ENCODE results near the gene LDLRAP1.

Gene LDLRAP1

GRCh38 chr1:25513666-25514065 is 29.7 kb upstream of the LDLRAP1 start:
- no peaks in the 10 kb centered on the region for H3K4me1 ChIP-seq (ENCODE audit: insufficient read depth, low read length)

DNA sequence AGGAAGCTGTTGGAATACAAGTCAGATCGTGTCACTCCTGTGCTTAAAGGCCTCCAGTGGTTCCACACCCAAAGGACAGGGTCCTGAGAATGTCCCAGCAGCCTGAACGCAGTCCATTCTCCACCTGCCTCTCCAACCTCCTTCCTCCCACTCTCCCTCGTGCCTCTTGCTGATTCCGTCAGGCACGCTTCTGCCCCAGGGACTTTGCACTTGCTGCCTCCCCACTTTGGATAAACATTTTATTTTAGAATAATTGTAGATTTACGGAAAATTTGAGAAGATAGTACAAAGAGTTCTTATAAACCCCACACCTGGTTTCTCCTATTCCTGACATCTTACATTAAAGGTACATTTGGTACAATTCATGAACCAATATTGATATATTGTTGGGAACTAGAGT is 28.4 kb upstream of the LDLRAP1 start:
- Histone ChIP-seq H3K9ac (ENCODE audit: low read length) (no peak overlapping the region), H3K4me3 (ENCODE audit: low read depth in 1 of 2, low read length in 2 of 2) (no peak overlapping the region), H3K27ac (ENCODE audit: low read depth, low read length) (no peak overlapping the region), H3K27me3 (ENCODE audit: control insufficient read depth in 1 of 2, insufficient read depth in 2 of 2, low read length in 2 of 2) (no peaks in the 10 kb centered on the region), H3K4me1 (ENCODE audit: insufficient read depth, low read length) (no peaks in the 10 kb centered on the region), H3K9me3 (ENCODE audit: low read length) (no peaks in the 10 kb centered on the region), H3K36me3 (ENCODE audit: insufficient read depth, low read length) (no peaks in the 10 kb centered on the region)

More at GRCh38 chr1:25513666-25514065, 29.7 kb upstream of the LDLRAP1 start:
- Histone ChIP-seq H3K9ac (ENCODE audit: low read length) (no peak overlapping the region), H3K36me3 (ENCODE audit: insufficient read depth, low read length) (no peaks in the 10 kb centered on the region), H3K4me3 (ENCODE audit: low read depth in 1 of 2, low read length in 2 of 2) (no peak overlapping the region), H3K9me3 (ENCODE audit: low read length) (no peaks in the 10 kb centered on the region), H3K27ac (ENCODE audit: low read depth, low read length) (no peak overlapping the region), H3K27me3 (ENCODE audit: control insufficient read depth in 1 of 2, insufficient read depth in 2 of 2, low read length in 2 of 2) (no peaks in the 10 kb centered on the region)

GRCh38 chr1:25516686-25517085 is 26.7 kb upstream of the LDLRAP1 start:
- Histone ChIP-seq H3K27ac (ENCODE audit: low read depth, low read length) (no peak overlapping the region), H3K4me3 (ENCODE audit: low read depth in 1 of 2, low read length in 2 of 2) (no peak overlapping the region), H3K9ac (ENCODE audit: low read length) (no peak overlapping the region), H3K4me1 (ENCODE audit: insufficient read depth, low read length) (no peaks in the 10 kb centered on the region), H3K9me3 (ENCODE audit: low read length) (no peaks in the 10 kb centered on the region), H3K27me3 (ENCODE audit: control insufficient read depth in 1 of 2, insufficient read depth in 2 of 2, low read length in 2 of 2) (no peaks in the 10 kb centered on the region), H3K36me3 (ENCODE audit: insufficient read depth, low read length) (no peaks in the 10 kb centered on the region)

- H3K27ac ChIP-seq (ENCODE audit: low read depth, low read length) = no peak overlapping the region
- no peaks in the 10 kb centered on the region for H3K36me3 ChIP-seq (ENCODE audit: insufficient read depth, low read length)
- H3K27me3 ChIP-seq (ENCODE audit: control insufficient read depth in 1 of 2, insufficient read depth in 2 of 2, low read length in 2 of 2) = no peaks in the 10 kb centered on the region
- H3K4me1 ChIP-seq (ENCODE audit: insufficient read depth, low read length) = no peaks in the 10 kb centered on the region
- H3K9ac ChIP-seq (ENCODE audit: low read length) = no peak overlapping the region
- H3K9me3 ChIP-seq (ENCODE audit: low read length) = no peaks in the 10 kb centered on the region
- no peak overlapping the region for H3K4me3 ChIP-seq (ENCODE audit: low read depth in 1 of 2, low read length in 2 of 2)
Observed at GRCh38 chr1:25517476-25518394, 25.7 kb upstream of the LDLRAP1 start.

DNA sequence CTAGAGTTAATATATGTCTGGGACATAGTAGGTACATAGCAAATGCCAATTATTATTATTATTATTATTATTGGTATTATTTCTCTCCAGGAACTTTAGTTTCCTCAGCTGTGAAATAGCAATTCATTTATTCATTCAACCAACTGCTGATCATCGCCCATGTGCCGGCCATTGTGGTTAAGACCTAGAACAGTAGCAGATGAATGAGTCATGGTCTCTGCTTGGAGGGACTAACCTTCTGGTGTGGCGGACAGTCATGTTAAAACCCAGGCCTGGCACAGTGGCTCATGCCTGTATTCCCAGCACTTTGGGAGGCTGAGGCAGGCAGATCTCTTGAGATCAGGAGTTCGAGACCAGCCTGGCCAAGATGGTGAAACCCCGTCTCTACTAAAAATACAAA is 23.8 kb upstream of the LDLRAP1 start:
- Histone ChIP-seq H3K27me3 (ENCODE audit: control insufficient read depth in 1 of 2, insufficient read depth in 2 of 2, low read length in 2 of 2) (no peaks in the 10 kb centered on the region), H3K9ac (ENCODE audit: low read length) (no peak overlapping the region), H3K9me3 (ENCODE audit: low read length) (no peaks in the 10 kb centered on the region), H3K27ac (ENCODE audit: low read depth, low read length) (no peak overlapping the region), H3K4me1 (ENCODE audit: insufficient read depth, low read length) (no peaks in the 10 kb centered on the region), H3K36me3 (ENCODE audit: insufficient read depth, low read length) (no peaks in the 10 kb centered on the region), H3K4me3 (ENCODE audit: low read depth in 1 of 2, low read length in 2 of 2) (no peak overlapping the region)

DNA sequence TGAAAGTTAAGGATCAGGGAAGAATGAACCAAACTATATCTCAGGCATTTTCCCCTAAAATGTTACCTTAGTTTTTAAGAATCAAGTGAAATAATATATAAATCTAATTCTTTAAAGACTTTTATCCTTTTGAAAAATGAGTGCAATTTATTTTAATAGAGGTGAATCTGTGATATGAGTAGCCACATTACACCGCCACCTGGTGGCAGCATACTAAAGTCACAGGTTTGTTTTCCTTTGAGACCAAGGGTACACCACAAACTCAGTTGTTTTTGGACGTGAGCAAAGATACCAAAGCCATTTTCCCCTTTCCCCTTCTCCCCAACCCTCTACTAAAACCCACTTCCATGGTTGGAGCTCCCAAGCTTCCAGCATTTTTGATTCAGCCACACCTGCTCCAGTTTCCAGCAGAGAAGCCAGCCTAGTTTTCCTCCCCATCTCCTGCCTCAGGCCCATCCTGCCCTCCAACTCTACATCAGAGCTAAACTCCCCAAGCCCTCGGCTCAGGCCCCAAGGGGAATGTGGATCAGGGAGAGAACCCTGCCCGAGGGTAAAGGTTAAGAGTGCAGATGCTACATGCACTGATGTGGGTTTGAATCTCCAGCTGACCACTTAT is 22.9 kb upstream of the LDLRAP1 start:
- Histone ChIP-seq H3K9ac (ENCODE audit: low read length) (no peak overlapping the region), H3K27ac (ENCODE audit: low read depth, low read length) (no peak overlapping the region)

DNA sequence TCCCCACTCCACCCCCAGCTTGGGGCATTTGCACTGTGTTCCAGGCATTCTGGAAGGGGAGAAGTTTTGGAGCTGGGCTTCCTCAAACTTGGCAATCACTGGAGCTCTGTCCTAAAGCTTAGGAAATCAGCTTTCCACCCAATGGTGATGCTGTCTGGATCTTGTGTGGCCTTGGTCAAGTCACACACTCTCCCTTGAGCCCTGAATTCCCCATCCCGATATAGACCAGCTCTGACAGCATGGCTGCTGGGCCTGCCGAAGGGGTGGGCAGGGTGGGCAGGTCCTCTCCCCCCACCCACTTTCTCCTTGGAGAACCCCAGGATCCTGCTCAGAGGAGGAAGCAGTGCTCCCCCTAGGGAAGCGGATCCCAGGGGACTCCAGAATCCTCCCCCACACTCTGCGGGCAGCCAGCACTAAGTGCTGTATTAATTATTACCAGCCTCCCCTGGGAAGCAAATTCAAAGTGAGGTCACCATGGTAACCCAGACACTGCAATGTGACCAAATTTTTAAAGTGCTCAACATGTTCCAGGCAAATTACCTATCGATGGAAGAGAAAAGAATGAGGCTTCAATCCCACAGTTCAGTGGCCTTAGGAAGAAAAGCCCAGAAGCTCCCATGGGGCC is 21.3 kb upstream of the LDLRAP1 start:
- H3K9me3 ChIP-seq (ENCODE audit: low read length) = no peaks in the 10 kb centered on the region
- no peaks in the 10 kb centered on the region for H3K4me1 ChIP-seq (ENCODE audit: insufficient read depth, low read length)
- no peak overlapping the region for H3K9ac ChIP-seq (ENCODE audit: low read length)
- no peaks in the 10 kb centered on the region for H3K36me3 ChIP-seq (ENCODE audit: insufficient read depth, low read length)
- H3K27me3 ChIP-seq (ENCODE audit: control insufficient read depth in 1 of 2, insufficient read depth in 2 of 2, low read length in 2 of 2) = no peaks in the 10 kb centered on the region
- H3K4me3 ChIP-seq (ENCODE audit: low read depth in 1 of 2, low read length in 2 of 2) = no peak overlapping the region
- no peak overlapping the region for H3K27ac ChIP-seq (ENCODE audit: low read depth, low read length)

More for the DNA sequence above, 22.9 kb upstream of the LDLRAP1 start:
- Histone ChIP-seq H3K36me3 (ENCODE audit: insufficient read depth, low read length) (no peaks in the 10 kb centered on the region), H3K9me3 (ENCODE audit: low read length) (no peaks in the 10 kb centered on the region), H3K4me1 (ENCODE audit: insufficient read depth, low read length) (no peaks in the 10 kb centered on the region), H3K27me3 (ENCODE audit: control insufficient read depth in 1 of 2, insufficient read depth in 2 of 2, low read length in 2 of 2) (no peaks in the 10 kb centered on the region), H3K4me3 (ENCODE audit: low read depth in 1 of 2, low read length in 2 of 2) (no peak overlapping the region)

DNA sequence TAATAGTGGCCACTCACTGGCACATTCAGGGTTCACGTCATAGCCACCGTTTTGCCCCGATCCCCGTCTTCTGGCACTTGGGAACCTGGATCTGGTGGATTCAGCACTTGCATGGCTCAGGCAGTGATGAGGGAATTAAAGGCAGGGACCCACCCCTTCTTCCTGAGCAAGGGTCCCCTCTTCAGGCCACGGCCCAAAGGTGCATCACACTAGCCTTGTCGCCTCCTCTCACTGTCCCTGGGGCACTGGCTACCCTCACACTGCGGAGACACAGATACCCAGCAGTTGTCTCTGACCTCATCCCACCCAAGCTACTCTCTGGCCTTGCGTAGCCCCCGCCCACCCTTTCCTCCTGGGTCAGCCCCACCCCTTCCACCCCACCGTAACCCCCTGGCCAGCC is 19.9 kb upstream of the LDLRAP1 start:
- no peaks in the 10 kb centered on the region for H3K36me3 ChIP-seq (ENCODE audit: insufficient read depth, low read length)
- H3K27me3 ChIP-seq (ENCODE audit: control insufficient read depth in 1 of 2, insufficient read depth in 2 of 2, low read length in 2 of 2) = no peaks in the 10 kb centered on the region
- H3K9me3 ChIP-seq (ENCODE audit: low read length) = no peaks in the 10 kb centered on the region
- no peak overlapping the region for H3K4me3 ChIP-seq (ENCODE audit: low read depth in 1 of 2, low read length in 2 of 2)
- H3K4me1 ChIP-seq (ENCODE audit: insufficient read depth, low read length) = no peaks in the 10 kb centered on the region
- H3K9ac ChIP-seq (ENCODE audit: low read length) = no peak overlapping the region
- H3K27ac ChIP-seq (ENCODE audit: low read depth, low read length) = no peak overlapping the region

DNA sequence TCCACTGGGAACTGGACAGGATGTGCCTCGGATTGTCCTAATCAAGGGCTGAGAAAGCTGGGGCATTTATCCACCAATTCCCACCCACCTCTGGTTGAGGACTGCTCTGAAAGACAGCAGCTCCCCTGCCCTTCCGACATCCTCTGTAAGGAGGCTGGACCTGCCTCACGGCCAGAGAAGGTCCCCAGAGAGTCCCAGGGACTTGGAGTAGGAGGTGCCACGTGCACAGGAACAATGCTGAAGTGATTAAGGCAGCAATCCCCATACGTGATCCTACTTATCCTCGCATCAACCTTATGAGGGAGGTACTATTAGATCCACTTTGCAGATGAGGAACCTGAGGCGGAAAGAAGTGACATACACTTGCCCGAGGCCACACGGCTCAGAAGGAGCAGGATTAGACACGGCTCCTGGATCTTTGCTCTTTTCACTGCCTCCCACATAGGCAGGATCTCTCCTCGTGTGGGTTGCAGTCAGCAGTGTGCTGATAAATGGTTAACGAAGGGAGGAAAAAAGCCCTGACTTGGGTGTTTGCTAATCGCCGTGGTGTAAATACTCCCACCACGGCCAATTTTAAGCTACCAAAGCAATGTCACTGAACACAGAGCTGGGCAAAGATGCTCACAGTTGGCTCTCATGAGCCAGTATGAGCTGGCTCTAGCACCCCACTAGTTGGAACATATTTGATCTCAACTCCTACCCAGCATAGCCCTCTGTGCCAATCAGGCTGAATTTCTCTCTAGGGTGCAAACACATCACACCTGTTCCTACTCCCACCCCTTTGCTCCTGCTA is 18.6 kb upstream of the LDLRAP1 start:
- no peaks in the 10 kb centered on the region for H3K4me1 ChIP-seq (ENCODE audit: insufficient read depth, low read length)

DNA sequence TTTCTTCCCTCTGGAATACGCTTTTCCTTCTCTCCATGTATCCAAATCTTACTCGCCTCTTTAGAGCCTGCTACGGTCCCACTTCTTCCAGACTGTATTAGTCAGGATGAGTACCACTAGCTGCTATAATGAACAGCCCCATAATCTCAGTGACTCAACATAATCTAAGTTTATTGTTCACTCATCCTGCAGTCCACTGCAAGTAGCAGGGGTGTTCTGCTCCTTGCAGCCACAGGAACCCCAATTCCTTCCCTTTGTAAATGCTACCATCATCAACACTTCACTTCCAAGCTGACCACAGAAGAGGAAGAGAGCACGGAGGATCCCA is 18.1 kb upstream of the LDLRAP1 start:
- Histone ChIP-seq H3K27ac (ENCODE audit: low read depth, low read length) (no peak overlapping the region), H3K9me3 (ENCODE audit: low read length) (no peaks in the 10 kb centered on the region), H3K36me3 (ENCODE audit: insufficient read depth, low read length) (no peaks in the 10 kb centered on the region)

More for the DNA sequence above, 18.6 kb upstream of the LDLRAP1 start:
- H3K27ac ChIP-seq (ENCODE audit: low read depth, low read length) = no peak overlapping the region
- no peaks in the 10 kb centered on the region for H3K9me3 ChIP-seq (ENCODE audit: low read length)
- H3K9ac ChIP-seq (ENCODE audit: low read length) = no peak overlapping the region
- no peak overlapping the region for H3K4me3 ChIP-seq (ENCODE audit: low read depth in 1 of 2, low read length in 2 of 2)
- H3K27me3 ChIP-seq (ENCODE audit: control insufficient read depth in 1 of 2, insufficient read depth in 2 of 2, low read length in 2 of 2) = no peaks in the 10 kb centered on the region
- H3K36me3 ChIP-seq (ENCODE audit: insufficient read depth, low read length) = no peaks in the 10 kb centered on the region

GRCh38 chr1:25526753-25527152 is 16.7 kb upstream of the LDLRAP1 start:
- Histone ChIP-seq H3K9ac (ENCODE audit: low read length) (no peak overlapping the region), H3K4me3 (ENCODE audit: low read depth in 1 of 2, low read length in 2 of 2) (no peak overlapping the region), H3K36me3 (ENCODE audit: insufficient read depth, low read length) (no peaks in the 10 kb centered on the region), H3K9me3 (ENCODE audit: low read length) (no peaks in the 10 kb centered on the region), H3K27me3 (ENCODE audit: control insufficient read depth in 1 of 2, insufficient read depth in 2 of 2, low read length in 2 of 2) (no peaks in the 10 kb centered on the region), H3K27ac (ENCODE audit: low read depth, low read length) (no peak overlapping the region), H3K4me1 (ENCODE audit: insufficient read depth, low read length) (no peaks in the 10 kb centered on the region)

More for the DNA sequence above, 18.1 kb upstream of the LDLRAP1 start:
- H3K4me1 ChIP-seq (ENCODE audit: insufficient read depth, low read length) = no peaks in the 10 kb centered on the region
- H3K9ac ChIP-seq (ENCODE audit: low read length) = no peak overlapping the region
- no peak overlapping the region for H3K4me3 ChIP-seq (ENCODE audit: low read depth in 1 of 2, low read length in 2 of 2)
- no peaks in the 10 kb centered on the region for H3K27me3 ChIP-seq (ENCODE audit: control insufficient read depth in 1 of 2, insufficient read depth in 2 of 2, low read length in 2 of 2)
